ENCODE data around the gene FILIP1L. TPM values are rescaled to one million over a fixed set of nuclear protein-coding genes. Genes with fewer than 3 reads are reported as not detected.

The FILIP1L gene
- total and polyA plus RNA-seq, 7 donors, result 9.2 to 274 (median 78.5) TPM

DNA sequence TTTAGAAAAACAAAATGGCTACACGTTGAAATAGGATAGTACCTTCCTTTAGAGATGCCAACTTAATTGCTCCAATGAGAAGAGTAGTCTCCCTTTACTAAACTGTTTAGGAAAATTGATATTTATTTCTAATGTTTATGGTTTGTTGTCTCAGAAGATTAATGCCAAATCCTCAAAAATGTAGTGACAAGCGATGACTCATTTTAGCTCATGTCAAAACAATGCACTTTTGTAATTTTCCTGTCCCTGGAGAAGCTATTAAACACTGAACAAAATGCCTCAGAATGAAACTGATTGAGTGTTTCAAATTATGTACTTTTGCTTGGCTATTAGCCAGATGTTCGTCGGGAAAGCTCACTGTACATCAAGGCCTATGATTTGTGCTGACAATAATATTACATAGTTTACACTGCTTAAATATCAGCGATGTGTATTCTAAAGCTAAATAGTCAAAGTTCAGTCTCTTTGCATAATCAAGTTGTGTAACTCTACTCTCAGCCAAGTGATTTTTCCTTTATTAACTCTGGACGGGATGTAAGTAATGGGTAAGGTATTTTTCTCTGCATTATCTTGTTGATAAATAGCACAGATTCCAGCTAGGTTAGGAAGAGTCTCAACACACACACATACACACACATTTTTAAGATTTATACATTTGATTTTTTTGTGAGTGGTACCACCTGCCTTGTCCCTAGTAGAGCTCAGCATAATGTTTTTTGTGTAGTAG, 212.9 kb downstream of the FILIP1L start:
- H3K27me3 ChIP-seq (ENCODE audit: insufficient read depth in 3 of 3, low read length in 2 of 3), result no peaks in the 10 kb centered on the region
- 22 to 27% (median 26%) methylated on average over 6 of the region's 6 CpGs for WGBS, 3 donors
- peaks cover 30% of the 10 kb centered on the region for H3K4me1 ChIP-seq
- no peaks in the 10 kb centered on the region for H3K36me3 ChIP-seq (ENCODE audit: insufficient read depth in 1 of 2, low read depth in 1 of 2)
- no peaks in the 10 kb centered on the region for H3K9me3 ChIP-seq
- intact Hi-C loops (cut with DNase I), result no loop called here
- ATAC-seq, result peak in 2 of 4 donors; percentile 19 to 56
- no peak overlapping the region for H3K4me3 ChIP-seq
- H3K27ac ChIP-seq, result peak overlapping the region; percentile 44
- no peak for DNase-seq
- TF ChIP-seq, protein P1, sequence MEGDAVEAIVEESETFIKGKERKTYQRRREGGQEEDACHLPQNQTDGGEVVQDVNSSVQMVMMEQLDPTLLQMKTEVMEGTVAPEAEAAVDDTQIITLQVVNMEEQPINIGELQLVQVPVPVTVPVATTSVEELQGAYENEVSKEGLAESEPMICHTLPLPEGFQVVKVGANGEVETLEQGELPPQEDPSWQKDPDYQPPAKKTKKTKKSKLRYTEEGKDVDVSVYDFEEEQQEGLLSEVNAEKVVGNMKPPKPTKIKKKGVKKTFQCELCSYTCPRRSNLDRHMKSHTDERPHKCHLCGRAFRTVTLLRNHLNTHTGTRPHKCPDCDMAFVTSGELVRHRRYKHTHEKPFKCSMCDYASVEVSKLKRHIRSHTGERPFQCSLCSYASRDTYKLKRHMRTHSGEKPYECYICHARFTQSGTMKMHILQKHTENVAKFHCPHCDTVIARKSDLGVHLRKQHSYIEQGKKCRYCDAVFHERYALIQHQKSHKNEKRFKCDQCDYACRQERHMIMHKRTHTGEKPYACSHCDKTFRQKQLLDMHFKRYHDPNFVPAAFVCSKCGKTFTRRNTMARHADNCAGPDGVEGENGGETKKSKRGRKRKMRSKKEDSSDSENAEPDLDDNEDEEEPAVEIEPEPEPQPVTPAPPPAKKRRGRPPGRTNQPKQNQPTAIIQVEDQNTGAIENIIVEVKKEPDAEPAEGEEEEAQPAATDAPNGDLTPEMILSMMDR (IDR thresholded peaks at IDR 0.05), result no peak

DNA sequence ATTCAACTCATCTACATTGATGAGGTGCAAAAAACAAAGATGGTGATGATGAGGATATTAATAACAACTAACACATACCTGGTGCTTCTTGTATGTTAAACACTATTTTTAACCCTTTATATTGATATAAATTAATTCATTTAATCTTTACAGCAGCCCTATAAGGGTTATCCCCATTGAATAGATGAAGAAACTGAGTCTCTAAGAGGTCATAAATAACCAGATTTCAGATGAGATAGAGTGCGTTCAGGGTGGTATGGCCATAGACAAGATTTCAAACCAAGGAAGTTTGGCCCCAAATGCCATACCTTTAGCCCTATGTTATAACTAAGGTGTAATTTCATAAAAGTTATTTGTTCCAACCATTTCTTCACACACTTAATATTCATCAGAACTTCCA, 214.1 kb downstream of the FILIP1L start:
- DNase-seq (no peak), ATAC-seq (no peak)
- TF ChIP-seq, protein P1 (IDR thresholded peaks at IDR 0.05), result no peak
- WGBS, 3 donors, result 96 to 100% (median 97%) methylated on average over 1 of the region's 1 CpG
- Histone ChIP-seq H3K4me1 (peaks cover 41% of the 10 kb centered on the region), H3K9me3 (no peaks in the 10 kb centered on the region), H3K27ac (peak overlapping the region; percentile 44), H3K27me3 (ENCODE audit: insufficient read depth in 3 of 3, low read length in 2 of 3) (no peaks in the 10 kb centered on the region), H3K36me3 (ENCODE audit: insufficient read depth in 1 of 2, low read depth in 1 of 2) (no peaks in the 10 kb centered on the region), H3K4me3 (no peak overlapping the region)
- intact Hi-C loops (cut with DNase I), result no loop called here

DNA sequence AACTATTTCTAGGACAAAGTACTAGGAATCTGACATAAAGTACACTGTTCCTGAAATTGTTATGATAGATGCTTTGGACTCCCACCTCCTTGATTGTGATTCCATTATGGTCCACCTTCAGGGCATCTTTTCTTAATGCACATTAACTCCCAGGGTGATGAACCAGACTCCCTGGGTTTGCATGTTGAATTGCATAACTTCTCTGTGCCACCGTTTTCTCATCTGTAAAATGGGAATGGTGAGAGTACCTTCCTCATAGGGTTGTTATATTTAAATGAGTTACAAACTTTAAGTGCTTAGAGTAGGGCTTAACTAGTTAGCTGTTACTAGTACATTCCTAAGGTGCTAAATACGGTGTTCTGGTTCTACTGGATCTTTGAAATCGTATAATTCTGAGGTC, 214.7 kb downstream of the FILIP1L start:
- WGBS, 3 donors, result 94 to 97% (median 94%) methylated on average over 3 of the region's 3 CpGs
- no peak for ATAC-seq
- no peak for DNase-seq
- Histone ChIP-seq H3K36me3 (ENCODE audit: insufficient read depth in 1 of 2, low read depth in 1 of 2) (no peaks in the 10 kb centered on the region), H3K27ac (no peak overlapping the region), H3K4me1 (peaks cover 43% of the 10 kb centered on the region), H3K4me3 (no peak overlapping the region), H3K9me3 (no peaks in the 10 kb centered on the region), H3K27me3 (ENCODE audit: insufficient read depth in 3 of 3, low read length in 2 of 3) (no peaks in the 10 kb centered on the region)
- TF ChIP-seq, protein P1 (IDR thresholded peaks at IDR 0.05), result no peak
- intact Hi-C loops (cut with DNase I), result no loop called here

DNA sequence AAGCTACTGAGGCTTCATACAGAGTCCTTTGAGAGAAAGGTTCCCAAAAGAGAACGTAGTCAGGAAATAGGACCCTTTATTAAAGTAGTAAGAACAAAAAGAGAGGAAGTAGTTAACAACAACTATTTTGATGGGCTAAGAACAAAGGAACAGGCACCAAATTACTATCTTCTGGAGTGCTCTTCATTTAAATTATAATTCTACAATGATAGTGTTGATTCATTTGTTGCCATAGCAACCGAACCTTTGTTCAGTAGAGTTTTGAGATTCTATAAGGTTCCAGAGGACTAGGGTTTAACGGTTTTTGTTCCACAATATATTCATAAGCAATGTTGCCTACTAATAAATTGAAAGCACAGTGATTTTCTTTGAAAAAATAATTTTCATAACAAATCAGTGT, 217.8 kb downstream of the FILIP1L start:
- WGBS, 3 donors, result 68 to 84% (median 76%) methylated on average over 3 of the region's 3 CpGs
- peaks cover 28% of the 10 kb centered on the region for H3K4me1 ChIP-seq
- no peak overlapping the region for H3K4me3 ChIP-seq
- peak overlapping the region; percentile 61 for H3K27ac ChIP-seq
- intact Hi-C loops (cut with DNase I), result no loop called here
- H3K27me3 ChIP-seq (ENCODE audit: insufficient read depth in 3 of 3, low read length in 2 of 3), result no peaks in the 10 kb centered on the region
- no peaks in the 10 kb centered on the region for H3K36me3 ChIP-seq (ENCODE audit: insufficient read depth in 1 of 2, low read depth in 1 of 2)
- DNase-seq (no peak), ATAC-seq (no peak)
- H3K9me3 ChIP-seq, result no peaks in the 10 kb centered on the region
- TF ChIP-seq, protein P1 (IDR thresholded peaks at IDR 0.05), result no peak
